IPS-NIHi7 (cell line): ENCODE results near the gene PFDN5.
"Not testable (repeated sequence)": the region's sequence is repeated elsewhere in the genome, so short reads cannot be mapped to it uniquely, and the experiment has no call there.

Experiments used
- DNase-seq: peaks from one replicate; pipeline ENCODE4 v3.0.0; 2012; ENCODE audit warnings: mixed read lengths; ENCODE audit errors: extremely low spot score

Gene PFDN5

GRCh38 chr12:53286448-53286847, 8.9 kb upstream of the PFDN5 start:
- DNase-seq = no peak

DNA sequence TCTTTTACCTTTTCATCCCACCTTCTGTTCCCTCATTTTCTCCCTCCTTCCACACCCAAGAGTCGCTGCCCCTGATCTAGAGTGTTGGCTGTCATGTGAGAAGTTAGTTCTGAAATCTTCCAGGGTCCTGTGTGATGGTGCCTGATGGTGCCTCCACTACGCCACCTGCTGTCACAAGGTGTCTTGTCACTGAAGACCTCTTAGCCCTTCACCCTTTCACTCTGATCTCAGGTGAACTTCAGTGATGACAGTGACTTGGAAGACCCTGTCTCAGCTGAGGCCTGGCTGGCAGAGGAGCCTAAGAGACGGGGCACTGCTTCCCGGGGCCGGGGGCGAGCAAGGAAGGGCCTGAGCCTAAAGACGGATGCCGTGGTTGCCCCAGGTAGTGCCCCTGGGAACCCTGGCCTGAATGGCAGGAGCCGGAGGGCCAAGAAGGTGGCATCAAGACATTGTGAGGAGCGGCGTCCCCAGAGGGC, 7.6 kb upstream of the PFDN5 start:
- DNase-seq = peak; percentile 87

GRCh38 chr12:53288322-53288721, 7.0 kb upstream of the PFDN5 start:
- no peak for DNase-seq

DNA sequence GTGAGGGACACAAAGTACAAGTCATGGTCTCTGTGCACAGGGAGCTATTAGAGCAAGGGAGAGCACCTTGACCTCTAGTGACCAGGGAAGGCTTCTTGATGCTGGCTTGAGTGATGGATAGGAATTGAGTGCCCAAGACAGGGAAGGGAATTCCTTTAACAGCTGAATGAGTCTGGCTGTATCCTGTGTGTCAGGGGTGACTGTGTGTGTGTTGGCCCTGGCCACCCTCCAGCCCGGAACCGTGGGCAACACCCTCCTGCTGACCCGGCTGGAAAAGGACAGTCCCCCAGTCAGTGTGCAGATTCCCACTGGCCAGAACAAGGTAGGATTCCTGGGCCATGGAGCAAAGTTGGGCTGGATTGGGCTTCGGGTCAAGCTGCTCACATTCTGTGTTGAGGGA, 5.5 kb upstream of the PFDN5 start:
- no peak for DNase-seq

DNA sequence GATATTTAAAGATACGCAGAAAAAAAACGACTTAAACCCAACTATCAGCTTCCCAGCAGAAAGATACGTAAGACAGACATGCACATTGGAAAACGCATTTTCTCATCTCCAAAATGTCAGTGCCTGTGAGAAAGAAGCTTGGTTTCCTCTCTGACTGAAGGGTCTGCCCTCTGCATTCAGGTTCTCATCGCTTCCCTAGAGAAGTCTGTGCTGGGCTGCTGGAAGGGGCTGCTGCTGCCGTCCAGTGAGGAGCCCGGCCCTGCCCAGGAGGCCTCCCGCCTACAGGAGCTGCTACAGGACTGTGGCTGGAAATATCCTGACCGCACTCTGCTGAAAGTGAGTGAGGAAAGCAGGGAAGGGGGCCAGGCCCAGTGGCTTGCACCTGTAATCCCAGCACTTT, 4.7 kb upstream of the PFDN5 start:
- DNase-seq = no peak

- no peak for DNase-seq
These were observed 2.9 kb upstream of the PFDN5 start for GRCh38 chr12:53292426-53292825.

DNA sequence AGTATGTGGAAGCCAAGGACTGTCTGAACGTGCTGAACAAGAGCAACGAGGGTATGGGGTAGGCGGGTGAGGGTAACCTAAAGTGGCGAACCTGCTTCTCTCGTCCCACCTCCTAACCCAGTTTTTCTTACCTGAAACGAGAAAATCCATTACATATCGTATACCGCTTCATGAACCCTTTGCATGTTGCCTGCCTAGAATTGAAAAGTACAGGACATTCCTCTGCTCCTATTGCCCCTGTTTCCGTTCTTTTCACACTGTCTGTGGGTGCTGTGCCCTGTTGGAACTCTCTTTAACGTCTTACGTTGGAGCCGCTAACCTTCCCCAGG, 513 bp downstream of the PFDN5 start:
- DNase-seq = no peak

DNA sequence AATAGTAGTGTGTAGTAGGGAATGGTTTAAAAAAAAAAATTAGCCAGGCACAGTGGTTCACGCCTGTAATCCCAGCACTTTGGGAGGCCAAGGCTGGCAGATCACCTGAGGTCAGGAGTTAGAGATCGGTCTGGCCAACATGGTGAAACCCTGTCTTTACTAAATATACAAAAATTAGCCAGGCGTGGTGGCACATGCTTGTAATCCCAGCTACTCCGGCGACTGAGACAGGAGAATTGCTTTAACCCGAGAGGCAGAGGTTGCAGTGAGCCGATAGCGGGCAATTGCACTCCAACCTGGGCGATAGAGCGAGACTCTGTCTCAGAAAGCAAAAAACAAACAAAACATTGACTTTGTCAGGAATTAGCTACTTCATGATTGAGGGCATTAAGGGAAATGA, 1.8 kb downstream of the PFDN5 start:
- DNase-seq = not testable (repeated sequence)

DNA sequence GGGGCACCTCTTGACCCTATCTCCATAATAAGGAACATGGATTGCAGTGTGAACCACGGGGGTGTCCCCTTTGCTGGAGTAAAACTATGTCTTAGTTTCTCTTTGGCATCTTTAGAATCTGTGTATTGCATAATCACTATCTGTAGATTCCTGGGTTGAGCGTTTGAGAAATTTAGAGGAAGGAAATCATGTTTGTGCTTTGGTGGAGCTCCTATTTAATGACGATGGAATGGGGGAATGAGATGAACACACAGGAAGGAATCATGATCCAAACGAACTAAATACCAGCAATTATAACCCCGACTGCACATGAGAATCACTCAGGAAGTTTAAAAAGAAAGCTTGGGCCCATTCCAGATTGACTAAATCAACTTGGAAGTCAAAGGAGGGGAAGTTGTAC, 2.8 kb downstream of the PFDN5 start:
- DNase-seq = no peak

- DNase-seq = no peak
These were observed 3.7 kb downstream of the PFDN5 start for GRCh38 chr12:53299101-53299453.

- peak; percentile 91 for DNase-seq
These were observed 4.3 kb downstream of the PFDN5 start, which contains the start of gene MYG1 for GRCh38 chr12:53299454-53300180. TSS of gene MYG1 (plus strand) at chr12:53299695. CDS start at chr12:53299738, 43 bp downstream.

GRCh38 chr12:53300187-53300586, 4.8 kb downstream of the PFDN5 start:
- no peak for DNase-seq

GRCh38 chr12:53302903-53303302, 7.6 kb downstream of the PFDN5 start:
- no peak for DNase-seq

DNA sequence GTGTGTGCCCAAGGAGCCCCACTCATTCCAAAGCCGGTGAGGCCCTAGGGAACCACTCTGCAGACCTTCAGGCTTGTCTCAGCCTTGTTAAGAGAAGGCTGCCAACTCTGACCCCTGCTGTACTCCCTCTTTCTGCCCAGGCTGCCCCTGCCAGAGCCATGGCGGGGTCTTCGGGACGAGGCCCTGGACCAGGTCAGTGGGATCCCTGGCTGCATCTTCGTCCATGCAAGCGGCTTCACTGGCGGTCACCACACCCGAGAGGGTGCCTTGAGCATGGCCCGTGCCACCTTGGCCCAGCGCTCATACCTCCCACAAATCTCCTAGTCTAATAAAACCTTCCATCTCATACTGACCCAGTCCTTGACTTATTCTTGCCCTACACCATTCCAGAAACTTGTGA, 11.5 kb downstream of the PFDN5 start:
- no peak for DNase-seq

DNA sequence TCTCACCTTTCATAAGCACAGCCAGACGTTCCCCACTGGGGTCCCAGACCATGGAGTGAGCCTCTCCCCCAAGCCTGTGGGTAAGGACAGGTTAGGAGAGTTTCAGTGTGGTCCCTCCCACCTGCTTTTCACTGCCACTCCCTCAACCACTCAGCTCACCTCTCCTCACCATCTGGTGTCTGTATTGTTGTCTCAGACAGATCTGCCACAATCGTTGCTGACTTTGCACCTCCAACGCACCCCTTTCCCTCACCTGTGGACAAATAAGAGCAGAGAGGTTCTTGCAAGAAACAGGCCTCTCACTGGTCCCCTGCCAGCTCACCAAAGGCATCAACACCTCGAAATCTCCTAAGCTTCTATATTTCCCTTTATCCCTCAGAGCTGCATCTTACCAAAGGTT, 12.9 kb downstream of the PFDN5 start:
- DNase-seq = no peak

GRCh38 chr12:53313996-53314395, 18.7 kb downstream of the PFDN5 start:
- no peak for DNase-seq

GRCh38 chr12:53320352-53321195, 25.2 kb downstream of the PFDN5 start:
- no peak for DNase-seq

GRCh38 chr12:53324113-53324778, 28.9 kb downstream of the PFDN5 start:
- no peak for DNase-seq

DNA sequence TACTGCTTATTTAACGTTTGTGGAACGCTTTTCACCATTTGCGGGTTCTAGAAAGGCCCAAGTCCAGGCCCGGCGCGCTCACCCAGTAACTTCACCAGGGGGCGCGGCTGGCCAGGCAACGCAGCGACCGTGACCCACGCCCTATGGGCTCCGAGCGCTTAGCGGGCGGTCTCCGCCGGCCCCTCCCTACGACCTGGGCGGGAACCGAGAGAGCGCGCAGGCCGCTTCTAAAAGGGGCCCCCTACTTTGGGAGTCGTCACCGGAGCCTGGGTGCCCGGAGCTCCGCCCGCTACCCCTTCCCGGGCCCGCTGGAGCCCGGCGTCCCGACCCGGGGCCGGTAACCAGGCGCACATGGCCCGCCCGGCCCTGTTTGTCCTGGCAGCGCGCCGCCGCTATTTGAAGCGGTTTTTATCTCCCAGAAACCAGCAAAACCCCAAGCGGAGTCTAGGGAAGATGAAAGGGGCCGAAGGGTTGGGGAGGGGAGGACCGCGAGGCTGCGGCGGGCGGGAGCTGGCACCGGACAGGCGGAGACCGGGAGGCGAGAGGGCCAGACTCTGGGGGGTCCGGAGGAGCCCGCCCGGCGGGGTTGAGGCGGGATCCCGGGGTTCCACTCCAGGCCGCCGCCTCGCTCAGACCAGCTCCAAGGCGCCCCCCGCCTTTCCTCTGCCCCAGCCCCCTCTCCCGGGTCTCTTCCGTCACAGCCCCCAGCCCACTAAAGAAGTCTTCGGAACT, 29.6 kb downstream of the PFDN5 start:
- peak; percentile 92 for DNase-seq

- peak; percentile 56 for DNase-seq
These were observed 30.2 kb downstream of the PFDN5 start for GRCh38 chr12:53325511-53326061.

DNA sequence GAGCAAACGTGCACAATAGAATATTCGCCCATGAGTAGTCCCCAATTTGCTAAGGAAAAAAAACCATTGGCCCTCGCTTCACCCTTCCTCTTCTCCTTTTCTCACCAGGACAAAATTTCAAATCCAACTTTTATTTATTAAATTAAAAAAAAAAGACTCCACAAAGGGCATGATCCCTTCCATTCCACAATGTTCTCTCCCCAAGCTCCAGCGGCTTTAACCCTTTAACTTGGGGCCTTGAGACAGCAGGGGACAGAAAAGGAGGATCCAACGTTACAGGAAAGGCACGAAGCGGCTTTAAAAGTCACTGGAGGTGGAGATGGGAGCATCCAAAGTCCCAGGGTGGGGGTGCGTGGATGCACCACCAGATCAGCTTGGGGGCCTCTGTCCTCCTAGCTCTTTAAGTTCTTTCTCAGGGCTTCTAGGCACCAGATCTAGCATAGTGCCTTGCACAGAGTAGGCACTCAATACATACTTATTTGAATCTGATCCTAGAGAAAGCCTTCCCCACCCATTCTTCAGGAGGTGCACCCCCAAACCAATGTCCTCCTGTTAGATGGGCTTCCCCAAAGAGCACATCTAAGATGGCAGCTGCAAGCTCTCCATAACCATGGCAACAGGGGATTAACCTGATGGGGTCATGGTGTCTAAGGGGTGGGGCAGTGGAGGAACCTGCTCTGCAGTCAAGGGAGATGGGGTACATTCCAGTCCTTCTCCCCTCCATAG, 31.3 kb downstream of the PFDN5 start:
- DNase-seq = no peak
